GM18870 (cell line): ENCODE data around the gene GRK2.
"Not testable (repeated sequence)": the region's sequence is repeated elsewhere in the genome, so short reads cannot be mapped to it uniquely, and the experiment has no call there.

Experiments
- ATAC-seq: cut with Tn5 transposase; IDR thresholded peaks from one replicate; pipeline ENCODE4 v1.9.1; 2021; ENCODE audit warnings: moderate library complexity; ENCODE audit not compliant: unreplicated experiment

Gene GRK2

GRCh38 chr11:67266449-67267187 is at the start of gene GRK2:
GRK2 (plus strand) TSS chr11:67266473; CDS start chr11:67266700, 227 bp downstream.
- no peak for ATAC-seq

GRCh38 chr11:67227726-67228125 is 38.5 kb upstream of the GRK2 start:
- ATAC-seq: no peak

GRCh38 chr11:67230406-67230805 is 35.9 kb upstream of the GRK2 start:
- ATAC-seq: no peak

- ATAC-seq: no peak
Measured at GRCh38 chr11:67230886-67231285, 35.4 kb upstream of the GRK2 start.

GRCh38 chr11:67233584-67234190 is 32.6 kb upstream of the GRK2 start:
- ATAC-seq: no peak

GRCh38 chr11:67234571-67234970 is 31.7 kb upstream of the GRK2 start:
- ATAC-seq: not testable (repeated sequence)

- no peak for ATAC-seq
Measured at GRCh38 chr11:67237574-67237973, 28.7 kb upstream of the GRK2 start.

- ATAC-seq: no peak
Measured at GRCh38 chr11:67238894-67239782, 27.1 kb upstream of the GRK2 start.

GRCh38 chr11:67239783-67240575 is 26.3 kb upstream of the GRK2 start:
- peak; percentile 70 for ATAC-seq

- no peak for ATAC-seq
Measured at GRCh38 chr11:67240576-67241389, 25.5 kb upstream of the GRK2 start.

- no peak for ATAC-seq
Measured at GRCh38 chr11:67242548-67242947, 23.7 kb upstream of the GRK2 start.

- no peak for ATAC-seq
Measured at GRCh38 chr11:67243051-67243450, 23.2 kb upstream of the GRK2 start.

GRCh38 chr11:67245046-67245445 is 21.2 kb upstream of the GRK2 start:
- no peak for ATAC-seq

GRCh38 chr11:67247946-67248550 is 18.2 kb upstream of the GRK2 start:
- no peak for ATAC-seq

GRCh38 chr11:67248653-67249052 is 17.6 kb upstream of the GRK2 start:
- ATAC-seq: no peak

- ATAC-seq: no peak
Measured at GRCh38 chr11:67250059-67251043, 15.9 kb upstream of the GRK2 start.

GRCh38 chr11:67251841-67252240 is 14.4 kb upstream of the GRK2 start:
- no peak for ATAC-seq

GRCh38 chr11:67252831-67253239 is 13.4 kb upstream of the GRK2 start:
- ATAC-seq: no peak
